ENCODE measurements around the gene SNX32. TPM values are rescaled to one million over a fixed set of nuclear protein-coding genes. Genes with fewer than 3 reads are reported as not detected.
A peak's percentile ranks its signal among the peaks of the same experiment; 100 is the strongest.

The SNX32 gene
- total RNA-seq, 1 experiment from 2014 or later, result not detected

DNA sequence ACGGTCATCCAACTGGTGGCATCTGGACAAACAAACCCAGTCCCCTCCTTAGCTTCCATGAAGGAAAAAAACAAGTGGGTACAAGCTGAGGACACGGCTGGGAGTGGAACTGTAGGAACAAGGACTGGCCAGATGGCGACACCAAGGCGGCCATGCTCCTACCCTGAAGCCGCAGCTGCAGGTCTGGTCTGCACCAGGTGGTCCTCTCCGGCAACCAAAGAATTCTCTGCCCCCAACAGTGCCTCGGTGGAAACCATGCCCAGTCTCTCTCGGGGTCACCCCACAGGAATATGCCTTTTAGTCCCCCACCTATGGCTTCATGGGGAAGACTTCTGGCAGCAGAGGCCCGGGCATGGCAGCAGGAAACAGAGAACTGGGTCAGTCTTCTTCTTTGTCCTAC, 24.3 kb upstream of the SNX32 start:
- no peaks in the 10 kb centered on the region for H4K20me1 ChIP-seq (ENCODE audit: insufficient read depth)
- H2AFZ ChIP-seq (ENCODE audit: low read depth, low read length, poor library complexity, severe bottlenecking), result no peak overlapping the region
- H3K4me1 ChIP-seq (ENCODE audit: control insufficient read depth in 1 of 2, insufficient read depth in 2 of 2, low read length in 2 of 2), result no peaks in the 10 kb centered on the region
- no peak for TF ChIP-seq POLR2A (IDR thresholded peaks at IDR 0.05; ENCODE audit: borderline replicate concordance, extremely low read depth, insufficient read depth, insufficient read length)
- TF ChIP-seq, protein P1, sequence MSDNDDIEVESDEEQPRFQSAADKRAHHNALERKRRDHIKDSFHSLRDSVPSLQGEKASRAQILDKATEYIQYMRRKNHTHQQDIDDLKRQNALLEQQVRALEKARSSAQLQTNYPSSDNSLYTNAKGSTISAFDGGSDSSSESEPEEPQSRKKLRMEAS (IDR thresholded peaks at IDR 0.05), result no peak
- TF ChIP-seq EGR1 (IDR thresholded peaks at IDR 0.05; ENCODE audit: low read depth), result no peak
- TF ChIP-seq, protein P2, sequence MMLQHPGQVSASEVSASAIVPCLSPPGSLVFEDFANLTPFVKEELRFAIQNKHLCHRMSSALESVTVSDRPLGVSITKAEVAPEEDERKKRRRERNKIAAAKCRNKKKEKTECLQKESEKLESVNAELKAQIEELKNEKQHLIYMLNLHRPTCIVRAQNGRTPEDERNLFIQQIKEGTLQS (IDR thresholded peaks at IDR 0.05), result no peak
- TF ChIP-seq FOSL1 (IDR thresholded peaks at IDR 0.05; ENCODE audit: low read depth), result no peak
- no peak for TF ChIP-seq SRF (IDR thresholded peaks at IDR 0.05; ENCODE audit: low read depth)
- no peak for TF ChIP-seq SIN3A (IDR thresholded peaks at IDR 0.05; ENCODE audit: low read depth)
- TF ChIP-seq, protein P3, sequence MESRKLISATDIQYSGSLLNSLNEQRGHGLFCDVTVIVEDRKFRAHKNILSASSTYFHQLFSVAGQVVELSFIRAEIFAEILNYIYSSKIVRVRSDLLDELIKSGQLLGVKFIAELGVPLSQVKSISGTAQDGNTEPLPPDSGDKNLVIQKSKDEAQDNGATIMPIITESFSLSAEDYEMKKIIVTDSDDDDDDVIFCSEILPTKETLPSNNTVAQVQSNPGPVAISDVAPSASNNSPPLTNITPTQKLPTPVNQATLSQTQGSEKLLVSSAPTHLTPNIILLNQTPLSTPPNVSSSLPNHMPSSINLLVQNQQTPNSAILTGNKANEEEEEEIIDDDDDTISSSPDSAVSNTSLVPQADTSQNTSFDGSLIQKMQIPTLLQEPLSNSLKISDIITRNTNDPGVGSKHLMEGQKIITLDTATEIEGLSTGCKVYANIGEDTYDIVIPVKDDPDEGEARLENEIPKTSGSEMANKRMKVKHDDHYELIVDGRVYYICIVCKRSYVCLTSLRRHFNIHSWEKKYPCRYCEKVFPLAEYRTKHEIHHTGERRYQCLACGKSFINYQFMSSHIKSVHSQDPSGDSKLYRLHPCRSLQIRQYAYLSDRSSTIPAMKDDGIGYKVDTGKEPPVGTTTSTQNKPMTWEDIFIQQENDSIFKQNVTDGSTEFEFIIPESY (IDR thresholded peaks at IDR 0.05; ENCODE audit: extremely low read depth, insufficient replicate concordance, low read length), result no peak
- no peak for TF ChIP-seq ZFX (IDR thresholded peaks at IDR 0.05)
- no peak for TF ChIP-seq JUND (IDR thresholded peaks at IDR 0.05)
- no peak for TF ChIP-seq EZH2phosphoT487 (IDR thresholded peaks at IDR 0.05; ENCODE audit: borderline replicate concordance)
- TF ChIP-seq ZNF274 (IDR thresholded peaks at IDR 0.05; ENCODE audit: low read depth, low read length), result no peak
- TF ChIP-seq TCF7L2 (IDR thresholded peaks at IDR 0.05; ENCODE audit: borderline replicate concordance, extremely low read depth, insufficient read depth, insufficient read length), result no peak
- TF ChIP-seq RAD21 (IDR thresholded peaks at IDR 0.05; ENCODE audit: low read depth), result no peak
- TF ChIP-seq CBX3 (IDR thresholded peaks at IDR 0.05; ENCODE audit: low read depth), result no peak
- no peak for TF ChIP-seq ELF1 (IDR thresholded peaks at IDR 0.05; ENCODE audit: borderline replicate concordance, low read depth)
- no peak for TF ChIP-seq CEBPB (IDR thresholded peaks at IDR 0.05; ENCODE audit: low read depth)
- no peak for TF ChIP-seq POLR2AphosphoS5 (IDR thresholded peaks at IDR 0.05; ENCODE audit: low read depth, low read length)
- TF ChIP-seq, protein P4, sequence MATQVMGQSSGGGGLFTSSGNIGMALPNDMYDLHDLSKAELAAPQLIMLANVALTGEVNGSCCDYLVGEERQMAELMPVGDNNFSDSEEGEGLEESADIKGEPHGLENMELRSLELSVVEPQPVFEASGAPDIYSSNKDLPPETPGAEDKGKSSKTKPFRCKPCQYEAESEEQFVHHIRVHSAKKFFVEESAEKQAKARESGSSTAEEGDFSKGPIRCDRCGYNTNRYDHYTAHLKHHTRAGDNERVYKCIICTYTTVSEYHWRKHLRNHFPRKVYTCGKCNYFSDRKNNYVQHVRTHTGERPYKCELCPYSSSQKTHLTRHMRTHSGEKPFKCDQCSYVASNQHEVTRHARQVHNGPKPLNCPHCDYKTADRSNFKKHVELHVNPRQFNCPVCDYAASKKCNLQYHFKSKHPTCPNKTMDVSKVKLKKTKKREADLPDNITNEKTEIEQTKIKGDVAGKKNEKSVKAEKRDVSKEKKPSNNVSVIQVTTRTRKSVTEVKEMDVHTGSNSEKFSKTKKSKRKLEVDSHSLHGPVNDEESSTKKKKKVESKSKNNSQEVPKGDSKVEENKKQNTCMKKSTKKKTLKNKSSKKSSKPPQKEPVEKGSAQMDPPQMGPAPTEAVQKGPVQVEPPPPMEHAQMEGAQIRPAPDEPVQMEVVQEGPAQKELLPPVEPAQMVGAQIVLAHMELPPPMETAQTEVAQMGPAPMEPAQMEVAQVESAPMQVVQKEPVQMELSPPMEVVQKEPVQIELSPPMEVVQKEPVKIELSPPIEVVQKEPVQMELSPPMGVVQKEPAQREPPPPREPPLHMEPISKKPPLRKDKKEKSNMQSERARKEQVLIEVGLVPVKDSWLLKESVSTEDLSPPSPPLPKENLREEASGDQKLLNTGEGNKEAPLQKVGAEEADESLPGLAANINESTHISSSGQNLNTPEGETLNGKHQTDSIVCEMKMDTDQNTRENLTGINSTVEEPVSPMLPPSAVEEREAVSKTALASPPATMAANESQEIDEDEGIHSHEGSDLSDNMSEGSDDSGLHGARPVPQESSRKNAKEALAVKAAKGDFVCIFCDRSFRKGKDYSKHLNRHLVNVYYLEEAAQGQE (IDR thresholded peaks at IDR 0.05; ENCODE audit: low read depth), result no peak
- TF ChIP-seq, protein P5, sequence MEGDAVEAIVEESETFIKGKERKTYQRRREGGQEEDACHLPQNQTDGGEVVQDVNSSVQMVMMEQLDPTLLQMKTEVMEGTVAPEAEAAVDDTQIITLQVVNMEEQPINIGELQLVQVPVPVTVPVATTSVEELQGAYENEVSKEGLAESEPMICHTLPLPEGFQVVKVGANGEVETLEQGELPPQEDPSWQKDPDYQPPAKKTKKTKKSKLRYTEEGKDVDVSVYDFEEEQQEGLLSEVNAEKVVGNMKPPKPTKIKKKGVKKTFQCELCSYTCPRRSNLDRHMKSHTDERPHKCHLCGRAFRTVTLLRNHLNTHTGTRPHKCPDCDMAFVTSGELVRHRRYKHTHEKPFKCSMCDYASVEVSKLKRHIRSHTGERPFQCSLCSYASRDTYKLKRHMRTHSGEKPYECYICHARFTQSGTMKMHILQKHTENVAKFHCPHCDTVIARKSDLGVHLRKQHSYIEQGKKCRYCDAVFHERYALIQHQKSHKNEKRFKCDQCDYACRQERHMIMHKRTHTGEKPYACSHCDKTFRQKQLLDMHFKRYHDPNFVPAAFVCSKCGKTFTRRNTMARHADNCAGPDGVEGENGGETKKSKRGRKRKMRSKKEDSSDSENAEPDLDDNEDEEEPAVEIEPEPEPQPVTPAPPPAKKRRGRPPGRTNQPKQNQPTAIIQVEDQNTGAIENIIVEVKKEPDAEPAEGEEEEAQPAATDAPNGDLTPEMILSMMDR (IDR thresholded peaks at IDR 0.05 in 2 of 3, conservative IDR thresholded peaks at IDR 0.05 in 1 of 3; ENCODE audit: borderline replicate concordance in 1 of 3, insufficient read depth in 1 of 3, low read depth in 2 of 3, low read length in 2 of 3), result no peak
- H3K9me2 ChIP-seq (ENCODE audit: insufficient read depth), result no peaks in the 10 kb centered on the region
- H3K4me3 ChIP-seq (replicated peaks in 1 of 2; ENCODE audit: low read depth in 1 of 2, low read length in 2 of 2), result no peak overlapping the region
- no peaks in the 10 kb centered on the region for H3K9me3 ChIP-seq (ENCODE audit: control insufficient read depth in 1 of 2, insufficient read depth in 1 of 2, low read depth in 1 of 2, low read length in 2 of 2)
- H3K36me3 ChIP-seq (ENCODE audit: control insufficient read depth in 1 of 2, insufficient read depth in 2 of 2, low read length in 2 of 2), result no peaks in the 10 kb centered on the region
- ChIA-PET RAD21 (ENCODE audit: low non-redundant PET in 1 of 2, low total read pairs in 2 of 2, uncharacterized antibody in 2 of 2, unreplicated experiment in 2 of 2) (no interaction called here), POLR2A (no interaction called here), CTCF (interaction anchor here (0.9 to 1.2 kb wide), 2 partner anchors 30 to 50 kb away, joined by 3 read pairs; no protein-coding TSS in a partner anchor)
- intact Hi-C loops (cut with micrococcal nuclease), result no loop called here
- no peak overlapping the region for H3K27ac ChIP-seq (ENCODE audit: low read depth, low read length)
- no peaks in the 10 kb centered on the region for H3K27me3 ChIP-seq (ENCODE audit: insufficient read depth, low read length)
- DNase-seq (ENCODE audit: low read depth, low spot score), result no peak
- no peak overlapping the region for H3K4me2 ChIP-seq (ENCODE audit: low read length)
- 0 out of 2 replicates have a peak, but pooled peaks have one; percentile 32 for ATAC-seq
- BruUV-seq (replicated peaks), result no TSS peak
- H3K9ac ChIP-seq (ENCODE audit: low read length), result no peak overlapping the region
- H3K79me2 ChIP-seq (ENCODE audit: insufficient read depth, low read length), result no peaks in the 10 kb centered on the region

All from HCT116 (cell line).